ENCODE data around the gene GPR158. TPM values are rescaled to one million over a fixed set of nuclear protein-coding genes. Genes with fewer than 3 reads are reported as not detected.

The GPR158 gene
- total RNA-seq, 2 donors from 2014 or later, result 0.09 to 0.29 TPM

DNA sequence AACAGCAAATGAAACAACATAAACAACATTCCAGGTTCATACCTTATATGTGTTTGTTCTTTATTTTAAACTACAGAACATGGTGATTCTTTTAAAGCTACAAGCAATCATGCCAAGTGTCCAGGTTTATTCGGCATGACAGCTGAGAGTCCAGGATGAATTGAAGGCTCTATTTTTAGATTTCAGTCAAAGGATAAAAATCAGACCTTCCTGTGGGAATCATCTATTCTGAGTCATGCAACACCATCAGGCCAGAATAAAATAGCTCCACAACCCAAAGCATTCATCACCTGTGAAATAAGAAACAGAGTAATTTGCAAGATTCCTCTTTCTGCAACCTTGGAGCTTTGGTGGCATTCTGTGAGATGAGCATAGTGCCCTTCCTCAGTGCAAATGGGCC, 466.8 kb downstream of the GPR158 start:
- no peak for DNase-seq
- WGBS, 2 experiments (ENCODE audit: insufficient coverage in 1 of 2, insufficient read length in 1 of 2), result 91% methylated on average over 1 of the region's 1 CpG; no CpG with 5 or more reads in 1 of the 2 experiments
- no peak overlapping the region for H3K9ac ChIP-seq (ENCODE audit: extremely low read depth, low read length, poor library complexity, severe bottlenecking)
- Mint-ChIP-seq H3K4me3 (no peak overlapping the region), H3K27me3 (ENCODE audit: insufficient read depth) (no peaks in the 10 kb centered on the region), H3K4me1 (no peaks in the 10 kb centered on the region), H3K36me3 (ENCODE audit: low read depth) (no peaks in the 10 kb centered on the region), H3K9me3 (no peaks in the 10 kb centered on the region), H3K27ac (no peak overlapping the region)
- TF ChIP-seq, protein P1, sequence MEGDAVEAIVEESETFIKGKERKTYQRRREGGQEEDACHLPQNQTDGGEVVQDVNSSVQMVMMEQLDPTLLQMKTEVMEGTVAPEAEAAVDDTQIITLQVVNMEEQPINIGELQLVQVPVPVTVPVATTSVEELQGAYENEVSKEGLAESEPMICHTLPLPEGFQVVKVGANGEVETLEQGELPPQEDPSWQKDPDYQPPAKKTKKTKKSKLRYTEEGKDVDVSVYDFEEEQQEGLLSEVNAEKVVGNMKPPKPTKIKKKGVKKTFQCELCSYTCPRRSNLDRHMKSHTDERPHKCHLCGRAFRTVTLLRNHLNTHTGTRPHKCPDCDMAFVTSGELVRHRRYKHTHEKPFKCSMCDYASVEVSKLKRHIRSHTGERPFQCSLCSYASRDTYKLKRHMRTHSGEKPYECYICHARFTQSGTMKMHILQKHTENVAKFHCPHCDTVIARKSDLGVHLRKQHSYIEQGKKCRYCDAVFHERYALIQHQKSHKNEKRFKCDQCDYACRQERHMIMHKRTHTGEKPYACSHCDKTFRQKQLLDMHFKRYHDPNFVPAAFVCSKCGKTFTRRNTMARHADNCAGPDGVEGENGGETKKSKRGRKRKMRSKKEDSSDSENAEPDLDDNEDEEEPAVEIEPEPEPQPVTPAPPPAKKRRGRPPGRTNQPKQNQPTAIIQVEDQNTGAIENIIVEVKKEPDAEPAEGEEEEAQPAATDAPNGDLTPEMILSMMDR (conservative IDR thresholded peaks at IDR 0.05), result no peak
- H3K27ac ChIP-seq (ENCODE audit: low read depth, low read length), result no peak overlapping the region
- H3K36me3 ChIP-seq (ENCODE audit: control insufficient read depth, insufficient read depth, low read length), result no peaks in the 10 kb centered on the region
- no peaks in the 10 kb centered on the region for H3K27me3 ChIP-seq (ENCODE audit: control insufficient read depth, insufficient read depth, low read length, poor library complexity, severe bottlenecking)
- no peaks in the 10 kb centered on the region for H3K4me1 ChIP-seq (ENCODE audit: control insufficient read depth, insufficient read depth, low read length)
- no peaks in the 10 kb centered on the region for H3K9me3 ChIP-seq (ENCODE audit: control insufficient read depth, low read length)
- H3K4me3 ChIP-seq (ENCODE audit: low read length), result no peak overlapping the region

DNA sequence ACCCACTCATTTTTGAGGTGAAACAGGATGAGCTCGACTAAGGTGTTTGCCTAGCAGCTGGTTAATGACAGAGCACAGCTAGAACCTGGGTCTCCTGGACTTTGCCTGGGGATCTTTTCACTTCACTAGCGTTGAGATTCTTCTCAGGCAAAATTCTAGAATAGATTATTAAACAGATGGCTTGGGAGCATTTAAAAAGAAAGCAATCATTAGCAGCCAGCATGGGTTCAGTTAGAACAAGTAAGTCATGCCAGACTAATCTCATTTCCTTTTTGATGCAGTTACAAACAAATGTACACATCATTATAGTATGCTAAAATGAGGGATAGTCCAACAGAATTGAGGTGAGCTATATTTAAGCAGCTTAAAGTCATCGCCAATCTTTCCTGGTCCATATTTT, 467.9 kb downstream of the GPR158 start:
- 77 to 89% methylated on average over 2 to 3 of the region's 3 CpGs for WGBS, 2 experiments (ENCODE audit: insufficient coverage in 1 of 2, insufficient read length in 1 of 2)

DNA sequence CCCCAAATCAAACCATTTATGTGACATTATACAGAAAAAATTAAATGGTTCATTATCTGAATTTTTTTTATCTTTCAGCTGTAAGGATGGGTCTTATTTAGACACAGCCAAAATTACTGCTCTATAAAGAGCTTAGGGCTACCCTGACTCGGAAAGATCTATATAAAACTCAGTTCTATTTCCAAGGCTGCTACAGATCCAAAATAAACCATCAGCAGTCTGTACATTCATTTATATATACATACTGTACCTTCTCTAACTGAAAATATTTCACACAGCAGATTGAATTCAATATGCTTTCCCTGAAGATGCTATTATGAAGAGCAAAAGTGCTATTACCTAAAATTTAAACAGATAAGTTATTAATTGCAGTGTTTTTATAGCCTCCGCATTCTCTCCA, 471.6 kb downstream of the GPR158 start:
- Mint-ChIP-seq H3K27ac (no peak overlapping the region), H3K9me3 (no peaks in the 10 kb centered on the region), H3K4me1 (no peaks in the 10 kb centered on the region), H3K36me3 (ENCODE audit: low read depth) (no peaks in the 10 kb centered on the region), H3K27me3 (ENCODE audit: insufficient read depth) (no peaks in the 10 kb centered on the region), H3K4me3 (no peak overlapping the region)
- no peaks in the 10 kb centered on the region for H3K4me1 ChIP-seq (ENCODE audit: control insufficient read depth, insufficient read depth, low read length)
- no peak overlapping the region for H3K27ac ChIP-seq (ENCODE audit: low read depth, low read length)
- H3K4me3 ChIP-seq (ENCODE audit: low read length), result no peak overlapping the region
- H3K27me3 ChIP-seq (ENCODE audit: control insufficient read depth, insufficient read depth, low read length, poor library complexity, severe bottlenecking), result no peaks in the 10 kb centered on the region
- 80 to 95% methylated on average over 1 to 2 of the region's 2 CpGs for WGBS, 2 experiments (ENCODE audit: insufficient coverage in 1 of 2, insufficient read length in 1 of 2)
- DNase-seq, result no peak
- H3K36me3 ChIP-seq (ENCODE audit: control insufficient read depth, insufficient read depth, low read length), result no peaks in the 10 kb centered on the region
- H3K9me3 ChIP-seq (ENCODE audit: control insufficient read depth, low read length), result no peaks in the 10 kb centered on the region
- H3K9ac ChIP-seq (ENCODE audit: extremely low read depth, low read length, poor library complexity, severe bottlenecking), result no peak overlapping the region
- TF ChIP-seq, protein P1 (conservative IDR thresholded peaks at IDR 0.05), result no peak

More for the DNA sequence above, 467.9 kb downstream of the GPR158 start:
- Mint-ChIP-seq H3K4me1 (no peaks in the 10 kb centered on the region), H3K4me3 (no peak overlapping the region), H3K27ac (no peak overlapping the region), H3K9me3 (no peaks in the 10 kb centered on the region), H3K36me3 (ENCODE audit: low read depth) (no peaks in the 10 kb centered on the region), H3K27me3 (ENCODE audit: insufficient read depth) (no peaks in the 10 kb centered on the region)
- Histone ChIP-seq H3K4me3 (ENCODE audit: low read length) (no peak overlapping the region), H3K27me3 (ENCODE audit: control insufficient read depth, insufficient read depth, low read length, poor library complexity, severe bottlenecking) (no peaks in the 10 kb centered on the region), H3K4me1 (ENCODE audit: control insufficient read depth, insufficient read depth, low read length) (no peaks in the 10 kb centered on the region), H3K9ac (ENCODE audit: extremely low read depth, low read length, poor library complexity, severe bottlenecking) (no peak overlapping the region), H3K27ac (ENCODE audit: low read depth, low read length) (no peak overlapping the region), H3K36me3 (ENCODE audit: control insufficient read depth, insufficient read depth, low read length) (no peaks in the 10 kb centered on the region), H3K9me3 (ENCODE audit: control insufficient read depth, low read length) (no peaks in the 10 kb centered on the region)
- no peak for DNase-seq
- TF ChIP-seq, protein P1 (conservative IDR thresholded peaks at IDR 0.05), result no peak
